C4-2B (cell line): Measurements from ENCODE around the gene PDE4D.

Source experiments
- CTCF ChIP-seq: fragments of 450-650 bp; conservative IDR thresholded peaks from 2 replicates; pipeline ENCODE4 v1.5.1; 2017; ENCODE audit warnings: mild to moderate bottlenecking
- ZFX ChIP-seq: fragments of 450-650 bp; IDR thresholded peaks from 2 replicates; pipeline ENCODE4 v1.6.1; 2017

DNA sequence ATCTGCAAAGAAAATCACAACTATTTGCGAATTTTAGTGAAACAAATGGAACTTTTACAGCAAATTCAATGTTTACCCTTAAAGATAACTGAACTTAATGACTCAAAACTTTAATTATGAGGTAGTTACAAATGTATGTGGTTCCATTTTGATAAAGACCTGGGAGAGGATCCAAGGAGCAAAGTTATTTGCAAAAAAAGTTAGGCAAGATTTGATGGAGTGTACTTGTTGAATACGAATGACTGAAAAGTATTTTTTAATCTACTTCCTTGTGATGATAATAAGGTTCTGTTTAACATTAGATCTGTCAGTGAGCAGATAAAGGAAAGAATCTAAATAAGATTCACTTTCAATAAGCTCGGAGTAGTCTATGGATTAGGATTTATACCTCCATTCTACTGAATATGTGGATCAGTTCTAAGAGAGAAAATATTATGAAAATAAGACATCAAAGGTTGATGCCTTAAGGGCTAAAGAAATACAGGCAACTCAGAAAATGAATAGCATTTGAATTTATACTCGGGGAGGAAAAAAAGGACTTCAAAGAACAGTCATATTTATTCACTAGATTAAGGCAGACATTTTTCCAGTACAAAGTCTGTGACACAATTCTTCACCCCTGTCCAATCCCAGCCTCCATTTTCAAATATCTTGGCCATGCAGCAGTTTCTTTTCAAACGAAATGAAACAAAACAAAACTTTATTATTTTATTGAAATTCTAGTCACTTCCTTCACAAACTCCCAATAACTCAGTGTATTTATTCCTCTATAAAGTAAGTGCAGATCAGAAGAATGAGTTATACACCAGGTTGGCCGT lies 199.8 kb downstream of the PDE4D start:
- no peak for TF ChIP-seq CTCF
- no peak for TF ChIP-seq ZFX
